NCI-H226 (cell line): Measurements from ENCODE around the gene NABP1.

Experiments
- DNase-seq: peaks from one replicate; pipeline ENCODE4 v3.0.0-alpha.2; 2015

The NABP1 gene

DNA sequence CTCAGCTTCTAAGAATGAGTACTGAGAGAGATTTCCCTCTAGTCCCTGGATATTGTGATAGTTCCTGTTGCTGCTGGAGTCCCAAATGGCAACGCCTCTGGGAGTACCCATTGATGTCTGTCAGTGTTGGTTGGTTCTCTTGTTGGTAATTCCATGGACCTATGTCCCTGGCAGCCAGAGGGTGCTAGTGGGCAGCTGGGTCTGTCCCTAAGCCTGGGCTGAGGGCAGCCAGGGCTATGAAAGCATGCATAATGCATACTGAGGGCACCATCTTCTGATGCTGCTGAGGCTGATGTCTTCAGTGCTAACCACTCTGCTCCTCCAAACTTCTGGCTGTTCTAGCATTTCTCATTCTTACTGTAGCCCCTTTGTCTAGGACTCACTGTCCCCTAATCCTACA, 35.9 kb downstream of the NABP1 start:
- DNase-seq: no peak

DNA sequence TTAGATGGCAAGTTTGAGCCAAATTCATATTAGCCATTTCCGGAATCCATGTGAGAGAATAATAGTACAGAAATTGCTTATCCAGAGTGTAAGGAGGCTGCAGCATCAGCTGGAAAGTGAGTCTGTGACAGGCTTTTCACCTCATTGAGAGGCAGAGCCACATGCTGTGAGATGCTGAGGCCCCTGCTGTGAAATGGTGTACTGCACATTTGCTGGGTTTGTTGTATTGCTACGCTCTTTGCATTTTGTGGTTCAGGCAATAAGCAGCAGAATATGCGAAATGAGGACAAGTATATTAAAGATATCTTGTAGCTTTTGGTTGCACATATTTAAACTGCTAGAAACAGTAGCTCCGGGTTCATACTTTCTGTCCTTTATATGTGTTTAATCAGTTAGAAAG, 37.0 kb downstream of the NABP1 start:
- no peak for DNase-seq

DNA sequence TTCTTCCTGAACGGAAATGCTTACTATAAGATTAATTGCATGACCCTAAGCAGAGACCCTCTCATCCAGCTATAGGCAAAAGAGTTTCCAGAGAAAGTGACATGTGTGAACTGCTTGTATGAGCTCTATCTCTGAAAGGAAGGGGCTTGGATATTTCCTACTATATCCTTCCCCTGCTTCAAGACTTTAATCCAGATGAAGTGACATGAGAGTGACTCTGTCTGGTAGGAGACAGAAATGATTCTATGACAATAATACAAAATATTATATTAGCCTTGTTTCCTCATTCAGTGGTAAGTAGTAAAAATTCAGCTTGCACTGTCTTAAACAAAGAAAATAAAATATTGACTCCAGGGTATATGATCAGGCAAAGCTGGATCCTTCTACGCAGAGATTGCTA, 37.5 kb downstream of the NABP1 start:
- DNase-seq: no peak

DNA sequence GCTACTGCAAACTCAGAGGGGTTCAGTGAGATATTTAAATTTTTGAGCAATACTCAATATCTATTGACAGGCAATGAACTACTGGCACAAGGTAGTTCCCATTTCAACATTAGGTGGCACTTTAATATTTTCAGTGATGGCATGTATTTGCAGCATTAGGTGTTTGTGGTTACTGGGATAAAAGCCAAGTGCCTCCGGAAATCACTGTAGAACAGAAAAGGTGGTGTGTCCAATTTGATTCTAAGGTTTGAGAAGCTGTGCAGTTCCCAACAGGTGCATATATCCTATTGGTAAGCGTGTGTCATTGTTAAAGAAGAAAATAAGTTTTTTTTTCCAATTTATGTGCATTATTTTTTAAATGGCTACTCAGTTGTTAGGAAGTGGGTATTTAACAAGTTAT, 41.3 kb downstream of the NABP1 start:
- no peak for DNase-seq

DNA sequence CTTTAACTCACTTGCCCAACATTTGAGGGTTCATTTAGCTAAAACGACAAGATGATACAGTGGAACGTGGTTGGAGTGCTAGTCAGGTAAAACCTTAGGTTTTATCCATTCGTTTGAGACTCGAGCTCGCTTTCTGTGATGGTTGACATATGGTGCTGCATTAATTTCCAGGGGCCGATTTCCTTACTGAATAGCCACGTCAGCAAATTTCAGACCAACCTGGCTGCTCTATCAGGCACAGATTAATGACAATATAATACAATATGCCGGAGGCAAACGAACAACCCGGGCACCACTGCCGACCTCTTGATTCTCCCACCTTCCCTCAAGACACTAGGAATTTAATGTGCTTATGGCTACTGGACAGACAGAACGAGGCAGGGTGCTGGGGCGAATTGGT, 42.0 kb downstream of the NABP1 start:
- DNase-seq: no peak

DNA sequence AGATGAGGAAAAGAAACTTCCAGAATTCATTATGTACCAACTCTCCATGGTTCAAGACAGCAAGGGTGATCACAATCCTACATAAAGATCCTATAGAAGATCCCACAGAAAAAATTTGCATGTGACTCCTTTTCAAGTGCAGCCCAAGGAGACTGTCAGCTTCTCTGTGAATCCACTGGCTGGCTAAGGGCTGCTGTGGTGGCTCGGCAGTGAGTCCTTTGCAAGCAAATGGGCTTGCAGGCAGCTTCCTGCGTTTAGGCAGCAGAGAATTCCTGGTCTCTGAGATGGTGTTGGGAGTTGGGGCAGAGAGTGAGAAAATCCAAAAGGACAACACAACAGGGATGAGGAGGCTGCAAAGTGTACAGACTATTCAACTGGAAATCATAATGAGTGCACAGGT, 43.4 kb downstream of the NABP1 start:
- no peak for DNase-seq

DNA sequence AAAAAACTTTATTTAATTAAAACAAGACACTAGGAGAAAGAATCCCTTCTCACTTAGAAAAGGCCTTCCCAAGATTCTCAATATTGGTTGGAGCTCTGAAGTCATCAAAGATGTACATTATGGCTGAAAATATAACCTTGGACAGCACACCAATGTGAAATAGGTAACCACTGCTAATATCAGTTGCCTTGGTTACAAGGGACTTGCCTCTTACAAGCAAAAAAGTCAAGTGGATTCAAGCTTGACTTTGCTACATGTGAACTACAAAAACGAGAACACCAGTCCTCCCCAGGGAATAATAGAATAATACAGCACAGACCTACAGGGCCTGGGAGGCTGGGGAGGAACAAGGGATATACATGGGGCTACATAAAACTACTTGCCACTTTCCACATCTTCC, 46.1 kb downstream of the NABP1 start:
- no peak for DNase-seq

DNA sequence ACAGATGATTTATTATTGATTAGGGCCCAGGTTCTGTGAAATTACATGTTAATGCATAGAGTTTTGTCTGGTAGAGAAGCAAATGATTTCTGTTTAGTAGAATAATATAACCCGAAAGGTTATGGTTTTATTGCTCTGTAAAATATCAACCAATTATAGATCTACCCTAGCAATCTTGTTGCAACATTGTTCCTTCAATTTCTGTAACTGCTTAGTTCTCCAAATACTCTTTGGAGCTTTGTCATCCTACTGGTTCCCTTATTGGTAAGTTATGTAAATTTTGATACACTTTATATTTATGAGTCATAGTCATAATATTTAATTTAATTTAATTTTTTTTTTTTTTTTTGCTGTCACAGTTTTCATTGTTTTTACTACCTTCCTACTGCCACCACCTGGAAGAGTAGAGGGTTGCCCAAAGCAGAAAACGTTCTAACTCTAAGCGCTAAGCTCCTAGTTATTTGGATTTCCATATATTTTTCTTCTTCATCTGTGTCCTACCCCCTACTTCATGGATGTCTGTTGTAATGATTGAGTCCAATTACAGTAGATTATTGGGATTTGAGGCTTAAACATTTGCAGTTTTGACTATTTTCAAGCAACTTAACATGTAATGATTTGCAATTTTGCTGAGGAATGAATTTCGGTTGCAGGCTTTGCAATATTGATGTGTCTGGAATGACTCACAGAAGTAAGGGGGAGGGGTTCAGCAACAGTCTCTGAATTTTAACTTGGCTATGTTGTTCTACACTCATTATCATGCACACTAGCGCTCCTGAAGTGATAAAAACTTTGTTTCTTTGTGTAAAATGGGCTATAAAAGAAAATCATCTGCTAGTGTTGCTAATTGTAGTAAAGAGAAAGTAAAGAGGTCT, 51.1 kb downstream of the NABP1 start:
- DNase-seq: no peak

DNA sequence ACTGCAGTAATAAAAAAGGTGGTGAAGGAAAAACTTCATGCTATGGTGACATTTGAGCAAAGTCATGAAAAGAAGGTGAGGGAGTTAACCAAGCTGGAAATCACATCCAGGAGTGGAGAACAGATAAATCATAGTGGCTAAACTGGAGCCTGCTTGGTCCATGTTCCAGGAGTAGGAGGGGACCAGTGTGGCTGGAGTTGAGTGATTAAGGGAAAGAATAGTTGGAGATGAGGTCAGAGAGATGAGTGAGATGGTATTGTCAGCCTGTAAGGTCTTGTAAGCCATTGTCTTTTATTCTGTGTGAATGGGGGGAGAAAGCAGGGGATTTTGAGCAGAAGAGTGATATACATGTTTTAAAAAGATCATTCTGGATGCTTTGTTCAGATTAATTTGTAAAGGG, 52.3 kb downstream of the NABP1 start:
- DNase-seq: no peak
